ENCODE measurements around the gene CYP3A7.
"Not testable (repeated sequence)": the region's sequence is repeated elsewhere in the genome, so short reads cannot be mapped to it uniquely, and the experiment has no call there.

The CYP3A7 gene

GRCh38 chr7:99772565-99772964 lies 37.6 kb upstream of the CYP3A7 start:
- no peak for DNase-seq (ENCODE audit: low read depth in 2 of 2)
- H3K4me3 ChIP-seq (replicated peaks in 1 of 2; ENCODE audit: low read depth in 2 of 2, low read length in 2 of 2): no peak overlapping the region
- TF ChIP-seq, protein P1, sequence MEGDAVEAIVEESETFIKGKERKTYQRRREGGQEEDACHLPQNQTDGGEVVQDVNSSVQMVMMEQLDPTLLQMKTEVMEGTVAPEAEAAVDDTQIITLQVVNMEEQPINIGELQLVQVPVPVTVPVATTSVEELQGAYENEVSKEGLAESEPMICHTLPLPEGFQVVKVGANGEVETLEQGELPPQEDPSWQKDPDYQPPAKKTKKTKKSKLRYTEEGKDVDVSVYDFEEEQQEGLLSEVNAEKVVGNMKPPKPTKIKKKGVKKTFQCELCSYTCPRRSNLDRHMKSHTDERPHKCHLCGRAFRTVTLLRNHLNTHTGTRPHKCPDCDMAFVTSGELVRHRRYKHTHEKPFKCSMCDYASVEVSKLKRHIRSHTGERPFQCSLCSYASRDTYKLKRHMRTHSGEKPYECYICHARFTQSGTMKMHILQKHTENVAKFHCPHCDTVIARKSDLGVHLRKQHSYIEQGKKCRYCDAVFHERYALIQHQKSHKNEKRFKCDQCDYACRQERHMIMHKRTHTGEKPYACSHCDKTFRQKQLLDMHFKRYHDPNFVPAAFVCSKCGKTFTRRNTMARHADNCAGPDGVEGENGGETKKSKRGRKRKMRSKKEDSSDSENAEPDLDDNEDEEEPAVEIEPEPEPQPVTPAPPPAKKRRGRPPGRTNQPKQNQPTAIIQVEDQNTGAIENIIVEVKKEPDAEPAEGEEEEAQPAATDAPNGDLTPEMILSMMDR (IDR thresholded peaks at IDR 0.05; ENCODE audit: low read depth, low read length): no peak

DNA sequence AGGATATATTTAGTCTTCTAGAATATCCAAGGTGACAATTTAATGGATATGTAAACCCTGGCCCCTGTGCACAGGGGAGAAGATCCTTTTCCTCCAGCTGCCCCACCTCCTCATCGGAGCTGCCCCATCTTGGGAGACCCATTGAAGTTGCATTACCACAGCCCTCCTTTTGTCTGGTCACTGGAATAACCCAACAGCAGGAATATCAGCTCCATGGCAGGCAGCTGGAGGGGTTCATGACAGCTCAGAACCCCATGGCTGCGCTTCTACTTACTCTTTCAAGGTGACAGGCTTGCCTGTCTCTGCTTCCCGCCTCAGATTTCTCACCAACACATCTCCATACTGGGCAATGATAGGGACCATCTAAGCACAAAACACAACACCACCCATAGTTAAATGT lies 34.5 kb upstream of the CYP3A7 start:
- not testable (repeated sequence) for H3K4me3 ChIP-seq (replicated peaks in 1 of 2; ENCODE audit: low read depth in 2 of 2, low read length in 2 of 2); DNase-seq (ENCODE audit: low read depth in 2 of 2)

DNA sequence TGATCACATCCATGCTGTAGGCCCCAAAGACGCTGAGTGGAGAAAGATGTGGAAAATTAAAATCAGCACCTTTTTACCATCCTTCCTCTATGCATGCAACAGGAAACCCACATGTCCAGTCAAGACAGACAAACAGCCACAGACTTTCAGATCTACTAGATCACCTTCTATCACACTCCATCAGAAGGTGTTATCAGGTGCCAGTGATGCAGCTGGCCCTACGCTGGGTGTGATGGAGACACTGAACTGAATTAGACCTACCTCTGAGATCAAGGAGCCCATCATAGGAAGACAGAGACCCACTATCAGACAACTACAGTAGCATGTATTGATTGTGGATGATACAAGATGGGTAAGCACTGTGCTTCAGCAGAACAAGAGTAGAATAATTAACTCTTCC lies 33.5 kb upstream of the CYP3A7 start:
- H3K4me3 ChIP-seq (replicated peaks in 1 of 2; ENCODE audit: low read depth in 2 of 2, low read length in 2 of 2): no peak overlapping the region
- no peak for DNase-seq (ENCODE audit: low read depth in 2 of 2)
- TF ChIP-seq, protein P1 (IDR thresholded peaks at IDR 0.05; ENCODE audit: low read depth, low read length): no peak

- TF ChIP-seq, protein P1 (IDR thresholded peaks at IDR 0.05; ENCODE audit: low read depth, low read length): no peak
- DNase-seq (ENCODE audit: low read depth in 2 of 2): no peak
These were observed 32.7 kb upstream of the CYP3A7 start for GRCh38 chr7:99767662-99768061.

DNA sequence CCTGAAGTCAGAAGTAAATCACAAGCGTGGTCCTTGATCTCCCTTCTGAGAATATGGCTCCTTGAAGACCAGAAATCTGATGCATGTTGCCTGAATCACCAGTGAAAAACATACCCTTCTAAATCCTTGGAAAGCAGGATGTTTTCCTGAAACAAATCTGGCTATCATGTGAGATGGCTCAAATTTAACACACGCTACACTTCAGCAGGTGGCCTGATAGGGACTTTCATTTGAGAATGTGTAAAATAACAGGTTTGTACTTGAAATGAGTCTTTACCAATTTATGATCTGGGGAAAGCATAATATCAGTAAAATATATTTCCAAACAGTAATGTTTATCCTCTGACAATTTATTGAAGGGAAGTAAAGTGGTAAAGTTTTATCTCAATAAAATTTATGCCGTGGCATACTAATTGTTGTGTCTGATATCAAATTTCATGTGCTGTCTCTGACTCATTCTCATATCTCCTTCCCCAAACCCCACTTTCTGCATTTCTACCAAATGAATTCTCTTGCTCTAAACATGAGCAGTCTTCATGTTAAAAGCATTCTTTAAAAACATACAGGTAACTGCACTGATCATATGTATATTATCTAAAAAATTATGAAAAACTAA lies 31.6 kb upstream of the CYP3A7 start:
- TF ChIP-seq, protein P1 (IDR thresholded peaks at IDR 0.05; ENCODE audit: low read depth, low read length): no peak
- no peak for DNase-seq (ENCODE audit: low read depth in 2 of 2)
- no peak overlapping the region for H3K4me3 ChIP-seq (replicated peaks in 1 of 2; ENCODE audit: low read depth in 2 of 2, low read length in 2 of 2)

More at GRCh38 chr7:99767662-99768061, 32.7 kb upstream of the CYP3A7 start:
- no peak overlapping the region for H3K4me3 ChIP-seq (replicated peaks in 1 of 2; ENCODE audit: low read depth in 2 of 2, low read length in 2 of 2)

- H3K4me3 ChIP-seq (replicated peaks in 1 of 2; ENCODE audit: low read depth in 2 of 2, low read length in 2 of 2): no peak overlapping the region
- no peak for DNase-seq (ENCODE audit: low read depth in 2 of 2)
- TF ChIP-seq, protein P1 (IDR thresholded peaks at IDR 0.05; ENCODE audit: low read depth, low read length): no peak
These were observed 29.5 kb upstream of the CYP3A7 start for GRCh38 chr7:99764478-99764877.

GRCh38 chr7:99762680-99763327 lies 27.8 kb upstream of the CYP3A7 start:
- TF ChIP-seq, protein P1 (IDR thresholded peaks at IDR 0.05; ENCODE audit: low read depth, low read length): no peak

More at GRCh38 chr7:99762680-99763327, 27.8 kb upstream of the CYP3A7 start:
- H3K4me3 ChIP-seq (replicated peaks in 1 of 2; ENCODE audit: low read depth in 2 of 2, low read length in 2 of 2): no peak overlapping the region
- peak; percentile 47 to 83 for DNase-seq (ENCODE audit: low read depth in 2 of 2)
